Stomach smooth muscle (tissue), 2 donors: Measurements from ENCODE around the gene PPP6R2.
"Not testable (repeated sequence)": the region's sequence is repeated elsewhere in the genome, so short reads cannot be mapped to it uniquely, and the experiment has no call there.

Source experiments
- H3K27ac ChIP-seq: one replicate; pipeline ENCODE4 v1.7.0; 2013; ENCODE audit warnings: mild to moderate bottlenecking, low read length, inconsistent platforms
- H3K27me3 ChIP-seq, 2 donors: one replicate each; pipeline ENCODE4 v1.7.0; 2013; ENCODE audit warnings: low read length in 2 of 2; ENCODE audit not compliant: insufficient read depth in 2 of 2, control insufficient read depth in 1 of 2
- H3K36me3 ChIP-seq, 2 donors: one replicate each; pipeline ENCODE4 v1.7.0; 2013; ENCODE audit warnings: low read length in 2 of 2; ENCODE audit not compliant: control insufficient read depth in 2 of 2, insufficient read depth in 2 of 2
- H3K4me1 ChIP-seq: one replicate; pipeline ENCODE4 v1.7.0; 2013; ENCODE audit warnings: low read length; ENCODE audit not compliant: control insufficient read depth, insufficient read depth
- H3K4me3 ChIP-seq, 2 donors: one replicate each; pipeline ENCODE4 v1.7.0; 2013; ENCODE audit warnings: low read length in 2 of 2
- H3K9ac ChIP-seq, 2 donors: one replicate each; pipeline ENCODE4 v1.7.0; 2013; ENCODE audit warnings: low read length in 2 of 2, mild to moderate bottlenecking in 1 of 2
- H3K9me3 ChIP-seq, 2 donors: one replicate each; pipeline ENCODE4 v1.7.0; 2013; ENCODE audit warnings: low read length in 2 of 2; ENCODE audit not compliant: control insufficient read depth in 2 of 2
- donor health status: healthy.
- donor health status: Pancreatic carcinoma.

Gene PPP6R2

GRCh38 chr22:50376085-50376651 is 33.0 kb downstream of the PPP6R2 start:
- Histone ChIP-seq H3K27ac (no peak overlapping the region), H3K36me3 (peaks cover 11 to 13% of the 10 kb centered on the region in 2 donors)

GRCh38 chr22:50381021-50381555 is 38.0 kb downstream of the PPP6R2 start:
- not testable (repeated sequence) for H3K27me3 ChIP-seq, H3K36me3 ChIP-seq, H3K9ac ChIP-seq, H3K4me1 ChIP-seq, H3K27ac ChIP-seq, H3K4me3 ChIP-seq, H3K9me3 ChIP-seq

More at GRCh38 chr22:50376085-50376651, 33.0 kb downstream of the PPP6R2 start:
- Histone ChIP-seq H3K9me3 (no peaks in the 10 kb centered on the region), H3K4me3 (no peak overlapping the region), H3K9ac (no peak overlapping the region), H3K27me3 (no peaks in the 10 kb centered on the region), H3K4me1 (no peaks in the 10 kb centered on the region)

- Histone ChIP-seq H3K4me1 (no peaks in the 10 kb centered on the region), H3K27me3 (no peaks in the 10 kb centered on the region), H3K4me3 (no peak overlapping the region), H3K27ac (no peak overlapping the region), H3K9me3 (no peaks in the 10 kb centered on the region), H3K9ac (no peak overlapping the region), H3K36me3 (peaks cover 12 to 30% of the 10 kb centered on the region in 2 donors)
These were observed 53.7 kb downstream of the PPP6R2 start for GRCh38 chr22:50396751-50397370.

- H3K36me3 ChIP-seq: peaks cover 12 to 30% of the 10 kb centered on the region in 2 donors
- not testable (repeated sequence) for H3K27me3 ChIP-seq, H3K9me3 ChIP-seq, H3K27ac ChIP-seq, H3K4me3 ChIP-seq, H3K9ac ChIP-seq, H3K4me1 ChIP-seq
These were observed 54.4 kb downstream of the PPP6R2 start for GRCh38 chr22:50397371-50398060.

- peak overlapping the region; percentile 18 for H3K27ac ChIP-seq
- no peak overlapping the region for H3K4me3 ChIP-seq
- H3K27me3 ChIP-seq: no peaks in the 10 kb centered on the region
- H3K9ac ChIP-seq: no peak overlapping the region
- H3K4me1 ChIP-seq: peaks cover 5% of the 10 kb centered on the region
- no peaks in the 10 kb centered on the region for H3K9me3 ChIP-seq
- H3K36me3 ChIP-seq: peaks cover 9 to 25% of the 10 kb centered on the region in 2 donors
These were observed 55.9 kb downstream of the PPP6R2 start for GRCh38 chr22:50398831-50399648.

- H3K9me3 ChIP-seq: no peaks in the 10 kb centered on the region
- H3K4me1 ChIP-seq: peaks cover 5% of the 10 kb centered on the region
- no peaks in the 10 kb centered on the region for H3K27me3 ChIP-seq
- peak overlapping the region in 1 of 2 donors; percentile 29 for H3K9ac ChIP-seq
- H3K4me3 ChIP-seq: no peak overlapping the region
- H3K27ac ChIP-seq: no peak overlapping the region
- peaks cover 8 to 24% of the 10 kb centered on the region in 2 donors for H3K36me3 ChIP-seq
These were observed 56.7 kb downstream of the PPP6R2 start for GRCh38 chr22:50399751-50400331.

GRCh38 chr22:50400406-50400805 is 57.3 kb downstream of the PPP6R2 start:
- Histone ChIP-seq H3K4me3 (no peak overlapping the region), H3K27me3 (no peaks in the 10 kb centered on the region), H3K27ac (no peak overlapping the region), H3K4me1 (peaks cover 5% of the 10 kb centered on the region), H3K36me3 (peaks cover 6 to 19% of the 10 kb centered on the region in 2 donors), H3K9ac (no peak overlapping the region), H3K9me3 (no peaks in the 10 kb centered on the region)

- peaks cover 6 to 19% of the 10 kb centered on the region in 2 donors for H3K36me3 ChIP-seq
- H3K4me1 ChIP-seq: peaks cover 5% of the 10 kb centered on the region
- H3K27ac ChIP-seq: no peak overlapping the region
- no peak overlapping the region for H3K4me3 ChIP-seq
- no peak overlapping the region for H3K9ac ChIP-seq
- H3K9me3 ChIP-seq: no peaks in the 10 kb centered on the region
- no peaks in the 10 kb centered on the region for H3K27me3 ChIP-seq
These were observed 57.8 kb downstream of the PPP6R2 start for GRCh38 chr22:50400931-50401330.

- H3K27ac ChIP-seq: no peak overlapping the region
- no peaks in the 10 kb centered on the region for H3K9me3 ChIP-seq
- no peak overlapping the region for H3K4me3 ChIP-seq
- peaks cover 5% of the 10 kb centered on the region for H3K4me1 ChIP-seq
- H3K36me3 ChIP-seq: peaks cover 6 to 17% of the 10 kb centered on the region in 2 donors
- no peaks in the 10 kb centered on the region for H3K27me3 ChIP-seq
- no peak overlapping the region for H3K9ac ChIP-seq
These were observed 58.8 kb downstream of the PPP6R2 start for GRCh38 chr22:50401907-50402306.

GRCh38 chr22:50403701-50404101 is 60.6 kb downstream of the PPP6R2 start:
- no peak overlapping the region for H3K4me3 ChIP-seq
- H3K27me3 ChIP-seq: no peaks in the 10 kb centered on the region
- H3K36me3 ChIP-seq: peaks cover 12 to 20% of the 10 kb centered on the region in 2 donors
- H3K9me3 ChIP-seq: no peaks in the 10 kb centered on the region
- H3K27ac ChIP-seq: no peak overlapping the region
- peaks cover 5% of the 10 kb centered on the region for H3K4me1 ChIP-seq
- H3K9ac ChIP-seq: no peak overlapping the region
